ENCODE data around the gene PHF1. TPM values are rescaled to one million over a fixed set of nuclear protein-coding genes. Genes with fewer than 3 reads are reported as not detected.
"Not testable (repeated sequence)": the region's sequence is repeated elsewhere in the genome, so short reads cannot be mapped to it uniquely, and the experiment has no call there.

The PHF1 gene
- total RNA-seq, 2 experiments from 2014 or later: 98.3 to 105 TPM

DNA sequence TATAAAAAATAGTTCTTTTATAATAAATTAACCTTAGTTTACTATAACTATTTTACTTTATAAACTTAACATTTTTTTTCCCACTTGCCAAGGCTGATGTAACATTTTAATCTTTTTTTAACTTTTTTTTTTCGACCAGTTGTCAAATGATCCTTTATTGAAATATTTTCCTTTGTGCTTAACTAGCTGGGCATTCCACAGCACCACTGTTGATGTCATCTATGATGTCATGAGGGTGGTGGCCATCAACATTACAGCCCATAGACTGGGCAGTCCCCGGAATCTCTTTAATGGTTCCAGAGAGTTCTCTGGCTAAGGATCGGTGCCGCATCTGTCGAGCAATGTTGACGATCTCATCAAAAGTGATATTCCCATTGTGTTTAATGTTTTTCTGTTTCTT lies 10.9 kb upstream of the PHF1 start:
- H3K4me3 Mint-ChIP-seq; DNase-seq; H3K27me3 Mint-ChIP-seq; H3K9me3 Mint-ChIP-seq; H3K27ac Mint-ChIP-seq; ATAC-seq (ENCODE audit: low read depth); POLR2A ChIA-PET: not testable (repeated sequence)
- peaks cover 24% of the 10 kb centered on the region for H3K4me1 Mint-ChIP-seq
- H3K36me3 Mint-ChIP-seq: peaks cover 44% of the 10 kb centered on the region

GRCh38 chr6:33404884-33405283 lies 5.9 kb upstream of the PHF1 start:
- H3K9me3 Mint-ChIP-seq: no peaks in the 10 kb centered on the region
- no peak for DNase-seq

DNA sequence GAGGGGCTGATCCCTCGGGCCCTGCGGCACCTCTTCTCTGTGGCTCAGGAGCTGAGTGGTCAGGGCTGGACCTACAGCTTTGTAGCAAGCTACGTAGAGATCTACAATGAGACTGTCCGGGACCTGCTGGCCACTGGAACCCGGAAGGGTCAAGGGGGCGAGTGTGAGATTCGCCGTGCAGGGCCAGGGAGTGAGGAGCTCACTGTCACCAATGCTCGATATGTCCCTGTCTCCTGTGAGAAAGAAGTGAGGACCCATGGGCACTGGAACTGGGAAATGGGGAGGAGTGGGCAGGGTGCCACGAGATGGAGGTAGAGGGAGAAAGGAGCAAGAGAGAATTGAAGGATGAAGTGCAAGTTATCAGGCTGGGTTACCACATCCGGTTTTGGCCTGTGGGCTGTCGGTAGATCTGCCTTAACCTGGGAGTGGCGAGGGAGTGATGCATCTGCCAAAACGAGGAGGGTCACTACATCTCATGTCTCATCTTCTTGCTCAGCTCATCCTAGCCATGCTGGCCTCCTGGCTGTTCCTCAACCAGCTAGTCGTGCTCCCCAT lies 5.4 kb upstream of the PHF1 start:
- Mint-ChIP-seq H3K9me3 (no peaks in the 10 kb centered on the region), H3K27ac (peak overlapping the region; percentile 56), H3K4me3 (peak overlapping the region; percentile 14), H3K27me3 (no peaks in the 10 kb centered on the region), H3K4me1 (peaks cover 19% of the 10 kb centered on the region), H3K36me3 (peaks cover 38% of the 10 kb centered on the region)
- ATAC-seq (ENCODE audit: low read depth): no peak
- no peak for DNase-seq
- POLR2A ChIA-PET: interaction anchor here (0.6 to 1.2 kb wide), 4 partner anchors 9 to 132 kb away, joined by 3 to 5 read pairs (median 4); partner anchors contain the start of gene CUTA

More at GRCh38 chr6:33404884-33405283, 5.9 kb upstream of the PHF1 start:
- Mint-ChIP-seq H3K36me3 (peaks cover 40% of the 10 kb centered on the region), H3K4me3 (no peak overlapping the region), H3K27ac (peak overlapping the region; percentile 56), H3K4me1 (peaks cover 19% of the 10 kb centered on the region), H3K27me3 (no peaks in the 10 kb centered on the region)
- POLR2A ChIA-PET: no interaction called here
- no peak for ATAC-seq (ENCODE audit: low read depth)

DNA sequence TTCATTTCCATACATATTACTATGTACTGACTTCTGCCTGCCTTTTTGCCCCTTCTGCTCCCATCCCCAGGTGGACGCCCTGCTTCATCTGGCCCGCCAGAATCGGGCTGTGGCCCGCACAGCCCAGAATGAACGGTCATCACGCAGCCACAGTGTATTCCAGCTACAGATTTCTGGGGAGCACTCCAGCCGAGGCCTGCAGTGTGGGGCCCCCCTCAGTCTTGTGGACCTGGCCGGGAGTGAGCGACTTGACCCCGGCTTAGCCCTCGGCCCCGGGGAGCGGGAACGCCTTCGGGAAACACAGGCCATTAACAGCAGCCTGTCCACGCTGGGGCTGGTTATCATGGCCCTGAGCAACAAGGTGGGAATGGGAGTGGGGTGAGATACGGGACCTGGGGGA lies 4.7 kb upstream of the PHF1 start:
- no peak overlapping the region for H3K4me3 Mint-ChIP-seq
- POLR2A ChIA-PET: interaction anchor here (0.6 to 1.2 kb wide), 4 partner anchors 9 to 132 kb away, joined by 3 to 5 read pairs (median 4); partner anchors contain the start of gene CUTA
- ATAC-seq (ENCODE audit: low read depth): no peak
- no peaks in the 10 kb centered on the region for H3K27me3 Mint-ChIP-seq
- H3K9me3 Mint-ChIP-seq: no peaks in the 10 kb centered on the region
- H3K27ac Mint-ChIP-seq: peak overlapping the region; percentile 56
- no peak for DNase-seq
- H3K4me1 Mint-ChIP-seq: peaks cover 19% of the 10 kb centered on the region
- peaks cover 38% of the 10 kb centered on the region for H3K36me3 Mint-ChIP-seq

DNA sequence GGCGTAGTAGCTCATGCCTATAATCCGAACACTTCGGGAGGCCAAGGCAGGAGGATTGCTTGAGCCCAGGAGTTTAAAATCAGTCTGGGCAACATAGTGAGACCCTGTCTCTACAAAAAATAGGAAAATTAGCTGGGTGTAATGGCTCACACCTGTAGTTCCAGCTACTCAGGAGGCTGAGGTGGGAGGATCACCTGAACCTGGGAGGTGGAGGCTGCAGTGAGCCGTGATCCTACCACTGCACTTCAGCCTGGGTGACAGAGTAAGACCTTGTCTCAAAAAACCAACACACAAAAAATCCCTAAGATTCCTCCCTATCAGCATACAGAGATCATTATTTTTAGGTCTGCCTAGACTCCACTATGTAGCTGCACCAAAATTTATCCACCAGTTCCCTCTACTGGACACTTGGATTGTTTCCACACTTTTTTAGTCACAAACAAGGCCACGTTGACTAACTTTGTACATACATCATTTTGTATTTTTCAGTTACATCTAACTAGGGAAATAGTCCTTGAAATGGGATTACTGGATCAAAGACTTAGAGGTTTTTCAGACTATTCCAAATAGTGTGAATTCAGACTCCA lies 3.6 kb upstream of the PHF1 start:
- Mint-ChIP-seq H3K27me3 (no peaks in the 10 kb centered on the region), H3K4me1 (peaks cover 24% of the 10 kb centered on the region), H3K27ac (no peak overlapping the region), H3K36me3 (peaks cover 33% of the 10 kb centered on the region), H3K9me3 (no peaks in the 10 kb centered on the region), H3K4me3 (no peak overlapping the region)
- ATAC-seq (ENCODE audit: low read depth) (no peak), DNase-seq (no peak)
- POLR2A ChIA-PET: interaction anchor here (1.4 kb wide), 1 partner anchor 15 kb away, joined by 4 read pairs; the partner anchor contains the start of gene KIFC1

GRCh38 chr6:33410050-33410710 lies 634 bp upstream of the PHF1 start:
- peaks cover 36% of the 10 kb centered on the region for H3K4me1 Mint-ChIP-seq
- POLR2A ChIA-PET: interaction anchor here (0.7 to 2.5 kb wide), 17 partner anchors 9 to 438 kb away, joined by 3 to 14 read pairs (median 4); partner anchors contain the start of genes B3GALT4, CUTA, PFDN6 and RGL2
- H3K27me3 Mint-ChIP-seq: no peaks in the 10 kb centered on the region
- peaks cover 17% of the 10 kb centered on the region for H3K36me3 Mint-ChIP-seq
- DNase-seq (peak; percentile 99), ATAC-seq (ENCODE audit: low read depth) (peak; percentile 88)
- H3K27ac Mint-ChIP-seq: peak overlapping the region; percentile 99
- no peaks in the 10 kb centered on the region for H3K9me3 Mint-ChIP-seq
- H3K4me3 Mint-ChIP-seq: peak overlapping the region; percentile 93

DNA sequence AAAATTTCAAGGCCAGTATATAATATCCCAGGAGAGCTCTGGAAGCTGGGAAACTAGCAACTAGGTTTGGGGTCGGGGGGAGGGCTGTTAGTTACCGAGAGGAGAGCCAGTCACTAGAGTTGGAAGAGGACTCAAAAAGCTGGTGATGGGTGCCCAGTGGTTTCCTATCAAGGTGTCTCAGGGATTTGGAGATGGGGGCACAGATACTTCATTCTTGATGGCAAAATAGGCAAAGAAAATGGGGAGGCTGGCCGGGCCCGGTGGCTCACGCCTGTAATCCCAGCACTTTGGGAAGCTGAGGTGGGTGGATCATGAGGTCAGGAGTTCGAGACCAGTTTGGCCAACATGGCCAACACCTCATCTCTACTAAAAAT lies 805 bp downstream of the PHF1 start:
- H3K36me3 Mint-ChIP-seq: peaks cover 9% of the 10 kb centered on the region

GRCh38 chr6:33412140-33413009 lies 1.6 kb downstream of the PHF1 start:
- peaks cover 9% of the 10 kb centered on the region for H3K36me3 Mint-ChIP-seq
- DNase-seq (no peak), ATAC-seq (ENCODE audit: low read depth) (no peak)
- POLR2A ChIA-PET: interaction anchor here (0.6 to 1.8 kb wide), 5 partner anchors 13 to 440 kb away, joined by 3 to 8 read pairs (median 4); partner anchors contain the start of gene ZBTB9
- H3K4me1 Mint-ChIP-seq: peaks cover 41% of the 10 kb centered on the region
- peak overlapping the region; percentile 76 for H3K4me3 Mint-ChIP-seq
- H3K27me3 Mint-ChIP-seq: no peaks in the 10 kb centered on the region
- no peaks in the 10 kb centered on the region for H3K9me3 Mint-ChIP-seq
- peak overlapping the region; percentile 54 for H3K27ac Mint-ChIP-seq

More for the DNA sequence above, 805 bp downstream of the PHF1 start:
- Mint-ChIP-seq H3K4me3 (peak overlapping the region; percentile 76), H3K27me3 (no peaks in the 10 kb centered on the region), H3K9me3 (no peaks in the 10 kb centered on the region), H3K27ac (peak overlapping the region; percentile 84), H3K4me1 (peaks cover 41% of the 10 kb centered on the region)
- DNase-seq (no peak), ATAC-seq (ENCODE audit: low read depth) (no peak)
- POLR2A ChIA-PET: interaction anchor here (0.7 to 2.5 kb wide), 11 partner anchors 7 to 440 kb away, joined by 3 to 14 read pairs (median 4); partner anchors contain the start of genes CUTA, RGL2, RPS18 and SYNGAP1

DNA sequence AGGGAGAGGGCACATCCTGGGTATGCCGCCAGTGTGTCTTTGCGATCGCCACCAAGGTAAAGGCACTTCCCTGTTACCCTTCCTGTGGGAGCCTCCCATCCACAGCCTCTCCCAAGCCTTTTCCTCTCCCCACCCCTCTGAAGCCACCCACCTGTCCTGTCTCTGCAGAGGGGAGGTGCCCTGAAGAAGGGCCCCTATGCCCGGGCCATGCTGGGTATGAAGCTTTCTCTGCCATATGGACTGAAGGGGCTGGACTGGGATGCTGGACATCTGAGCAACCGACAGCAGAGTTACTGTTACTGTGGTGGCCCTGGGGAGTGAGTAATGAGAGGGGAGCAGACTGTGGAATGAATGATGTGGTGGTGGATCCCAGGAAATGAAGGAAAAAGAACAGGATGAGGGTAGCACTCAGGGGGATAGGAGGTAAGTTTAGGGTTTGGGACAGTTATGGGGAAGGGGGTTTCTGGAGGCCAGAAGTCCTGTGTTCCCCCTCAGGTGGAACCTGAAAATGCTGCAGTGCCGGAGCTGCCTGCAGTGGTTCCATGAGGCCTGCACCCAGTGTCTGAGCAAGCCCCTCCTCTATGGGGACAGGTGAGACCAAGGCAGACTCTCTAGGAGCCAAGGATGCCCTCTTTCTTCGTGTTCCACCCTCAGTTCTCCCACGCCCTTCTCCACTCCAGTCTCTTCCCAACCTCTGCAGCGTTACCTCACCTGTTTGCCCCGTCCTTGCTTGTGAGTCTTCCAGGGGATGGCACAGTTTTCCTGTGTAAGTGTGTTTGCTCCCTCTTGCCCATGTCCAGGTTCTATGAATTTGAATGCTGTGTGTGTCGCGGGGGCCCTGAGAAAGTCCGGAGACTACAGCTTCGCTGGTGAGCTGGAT lies 2.7 kb downstream of the PHF1 start:
- peaks cover 44% of the 10 kb centered on the region for H3K4me1 Mint-ChIP-seq
- no peak overlapping the region for H3K4me3 Mint-ChIP-seq
- H3K27ac Mint-ChIP-seq: peak overlapping the region; percentile 82
- no peaks in the 10 kb centered on the region for H3K27me3 Mint-ChIP-seq
- no peaks in the 10 kb centered on the region for H3K9me3 Mint-ChIP-seq
- POLR2A ChIA-PET: interaction anchor here (0.6 kb wide), 1 partner anchor 136 kb away, joined by 3 read pairs; no protein-coding TSS in a partner anchor
- DNase-seq (no peak), ATAC-seq (ENCODE audit: low read depth) (no peak)
- H3K36me3 Mint-ChIP-seq: peaks cover 9% of the 10 kb centered on the region

- ATAC-seq (ENCODE audit: low read depth) (no peak), DNase-seq (no peak)
- Mint-ChIP-seq H3K4me3 (no peak overlapping the region), H3K9me3 (no peaks in the 10 kb centered on the region), H3K27ac (peak overlapping the region; percentile 37), H3K36me3 (peaks cover 9% of the 10 kb centered on the region), H3K4me1 (peaks cover 50% of the 10 kb centered on the region), H3K27me3 (no peaks in the 10 kb centered on the region)
- POLR2A ChIA-PET: interaction anchor here (3.4 kb wide), 1 partner anchor 11 kb away, joined by 14 read pairs; no protein-coding TSS in a partner anchor
Observed at GRCh38 chr6:33414592-33415271, 3.9 kb downstream of the PHF1 start.

DNA sequence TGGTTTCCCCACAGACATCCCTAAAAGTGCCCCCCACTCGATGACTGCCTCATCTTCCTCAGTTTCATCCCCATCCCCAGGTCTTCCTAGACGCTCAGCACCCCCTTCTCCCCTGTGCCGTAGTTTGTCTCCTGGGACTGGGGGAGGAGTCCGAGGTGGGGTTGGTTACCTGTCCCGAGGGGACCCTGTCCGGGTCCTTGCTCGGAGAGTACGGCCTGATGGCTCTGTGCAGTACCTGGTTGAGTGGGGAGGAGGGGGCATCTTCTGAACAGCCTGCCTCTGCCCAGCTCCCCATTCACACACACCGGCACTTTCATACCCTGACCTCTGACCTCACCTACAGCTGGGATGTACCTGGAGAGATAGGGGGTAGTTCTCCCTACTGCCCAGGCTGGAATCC lies 5.0 kb downstream of the PHF1 start:
- Mint-ChIP-seq H3K36me3 (peaks cover 6% of the 10 kb centered on the region), H3K27ac (peak overlapping the region; percentile 73), H3K4me3 (peak overlapping the region; percentile 96), H3K27me3 (no peaks in the 10 kb centered on the region), H3K4me1 (peaks cover 49% of the 10 kb centered on the region), H3K9me3 (no peaks in the 10 kb centered on the region)
- DNase-seq (no peak), ATAC-seq (ENCODE audit: low read depth) (no peak)
- POLR2A ChIA-PET: interaction anchor here (3.4 kb wide), 1 partner anchor 10 kb away, joined by 14 read pairs; no protein-coding TSS in a partner anchor
